ENCODE data around the gene CD82.

The CD82 gene

DNA sequence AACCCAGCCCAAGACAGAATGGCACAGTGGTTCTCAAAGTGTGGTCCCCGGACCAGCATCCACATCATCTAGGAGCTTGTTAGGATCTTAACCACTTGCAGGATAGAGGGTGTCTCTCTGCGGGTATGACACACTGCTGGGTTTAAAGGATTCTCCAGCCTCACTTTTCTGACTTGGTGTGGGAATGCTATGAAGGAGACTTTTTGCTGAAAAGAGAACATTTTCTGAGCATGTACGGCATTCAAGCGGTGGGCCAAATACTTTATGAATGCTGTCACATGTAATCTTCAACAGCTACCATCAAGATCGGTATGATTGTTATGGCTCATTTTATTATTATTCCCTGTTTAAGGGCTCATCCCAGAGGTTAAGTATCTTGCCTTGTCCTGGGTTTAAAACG, 1.8 kb upstream of the CD82 start:
- H3K36me3 ChIP-seq = no peaks in the 10 kb centered on the region
- no peak overlapping the region for H3K4me3 ChIP-seq
- no peaks in the 10 kb centered on the region for H3K27me3 ChIP-seq
- TF ChIP-seq, protein P1, sequence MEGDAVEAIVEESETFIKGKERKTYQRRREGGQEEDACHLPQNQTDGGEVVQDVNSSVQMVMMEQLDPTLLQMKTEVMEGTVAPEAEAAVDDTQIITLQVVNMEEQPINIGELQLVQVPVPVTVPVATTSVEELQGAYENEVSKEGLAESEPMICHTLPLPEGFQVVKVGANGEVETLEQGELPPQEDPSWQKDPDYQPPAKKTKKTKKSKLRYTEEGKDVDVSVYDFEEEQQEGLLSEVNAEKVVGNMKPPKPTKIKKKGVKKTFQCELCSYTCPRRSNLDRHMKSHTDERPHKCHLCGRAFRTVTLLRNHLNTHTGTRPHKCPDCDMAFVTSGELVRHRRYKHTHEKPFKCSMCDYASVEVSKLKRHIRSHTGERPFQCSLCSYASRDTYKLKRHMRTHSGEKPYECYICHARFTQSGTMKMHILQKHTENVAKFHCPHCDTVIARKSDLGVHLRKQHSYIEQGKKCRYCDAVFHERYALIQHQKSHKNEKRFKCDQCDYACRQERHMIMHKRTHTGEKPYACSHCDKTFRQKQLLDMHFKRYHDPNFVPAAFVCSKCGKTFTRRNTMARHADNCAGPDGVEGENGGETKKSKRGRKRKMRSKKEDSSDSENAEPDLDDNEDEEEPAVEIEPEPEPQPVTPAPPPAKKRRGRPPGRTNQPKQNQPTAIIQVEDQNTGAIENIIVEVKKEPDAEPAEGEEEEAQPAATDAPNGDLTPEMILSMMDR (IDR thresholded peaks at IDR 0.05) = no peak
- peaks cover 6 to 59% (median 46%) of the 10 kb centered on the region in 4 donors for H3K4me1 ChIP-seq
- H3K27ac ChIP-seq = peak overlapping the region; percentile 98 to 99
- intact Hi-C loops (cut with DNase I; ENCODE audit: low total_unique reads) = loop anchor here (10.0 kb wide), 1 partner anchor 161 kb away; the partner anchor contains the start of gene TSPAN18
- DNase-seq = no peak
- H3K9me3 ChIP-seq = no peaks in the 10 kb centered on the region

DNA sequence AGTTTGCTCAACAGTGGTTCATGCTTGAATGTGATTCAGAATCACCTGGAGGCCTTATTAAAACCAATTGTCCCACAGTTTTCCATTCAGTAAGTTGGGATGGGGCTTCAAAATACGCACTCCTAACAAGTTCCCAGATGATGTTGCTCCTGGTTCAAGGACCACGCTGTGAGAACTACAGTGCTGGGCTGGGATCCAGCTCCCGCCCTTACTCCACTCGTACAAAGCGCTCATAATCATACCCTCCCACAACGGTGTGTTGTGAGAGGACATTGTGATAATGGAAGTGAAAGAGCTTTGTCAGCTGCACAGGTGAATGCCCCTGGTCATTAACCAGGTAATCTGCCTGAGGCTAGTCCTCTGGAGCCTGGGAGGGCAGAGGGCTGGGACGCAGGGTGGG, 1.3 kb upstream of the CD82 start:
- intact Hi-C loops (cut with DNase I; ENCODE audit: low total_unique reads) = loop anchor here (10.0 kb wide), 1 partner anchor 161 kb away; the partner anchor contains the start of gene TSPAN18
- DNase-seq = peak in 1 of 2 donors; percentile 80
- Histone ChIP-seq H3K27me3 (no peaks in the 10 kb centered on the region), H3K4me1 (peaks cover 6 to 64% (median 50%) of the 10 kb centered on the region in 4 donors), H3K4me3 (peak overlapping the region in 1 of 2 donors; percentile 70), H3K9me3 (no peaks in the 10 kb centered on the region), H3K36me3 (no peaks in the 10 kb centered on the region), H3K27ac (peak overlapping the region; percentile 98 to 99)
- TF ChIP-seq, protein P1 (IDR thresholded peaks at IDR 0.05) = no peak

DNA sequence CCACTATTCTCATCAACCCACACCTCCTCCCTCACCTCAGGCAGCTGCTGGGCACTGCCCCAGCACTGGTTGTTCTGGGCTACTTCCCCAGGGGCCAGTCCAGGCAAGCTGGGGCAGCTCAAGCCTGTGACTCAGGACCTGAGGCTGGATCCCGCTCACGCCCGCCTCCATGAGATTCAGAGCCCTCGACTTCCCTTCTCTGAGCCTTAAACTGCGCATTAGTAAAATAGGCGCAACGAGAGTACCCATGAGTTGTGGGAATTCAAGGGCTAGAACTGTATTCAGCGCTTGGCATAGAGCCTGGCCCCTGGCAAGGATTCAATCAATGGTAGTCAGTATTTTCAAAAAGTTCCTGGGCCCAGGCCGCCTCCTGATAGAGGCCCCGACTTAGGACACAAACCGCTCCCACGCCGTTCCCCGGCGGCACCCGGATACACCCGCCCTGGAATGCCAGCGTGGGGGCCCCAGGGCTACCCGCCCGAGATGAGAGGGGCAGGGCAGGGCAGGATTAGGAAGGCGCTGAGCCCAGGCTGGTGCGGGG, 723 bp upstream of the CD82 start:
- H3K4me1 ChIP-seq = peaks cover 6 to 70% (median 56%) of the 10 kb centered on the region in 4 donors

DNA sequence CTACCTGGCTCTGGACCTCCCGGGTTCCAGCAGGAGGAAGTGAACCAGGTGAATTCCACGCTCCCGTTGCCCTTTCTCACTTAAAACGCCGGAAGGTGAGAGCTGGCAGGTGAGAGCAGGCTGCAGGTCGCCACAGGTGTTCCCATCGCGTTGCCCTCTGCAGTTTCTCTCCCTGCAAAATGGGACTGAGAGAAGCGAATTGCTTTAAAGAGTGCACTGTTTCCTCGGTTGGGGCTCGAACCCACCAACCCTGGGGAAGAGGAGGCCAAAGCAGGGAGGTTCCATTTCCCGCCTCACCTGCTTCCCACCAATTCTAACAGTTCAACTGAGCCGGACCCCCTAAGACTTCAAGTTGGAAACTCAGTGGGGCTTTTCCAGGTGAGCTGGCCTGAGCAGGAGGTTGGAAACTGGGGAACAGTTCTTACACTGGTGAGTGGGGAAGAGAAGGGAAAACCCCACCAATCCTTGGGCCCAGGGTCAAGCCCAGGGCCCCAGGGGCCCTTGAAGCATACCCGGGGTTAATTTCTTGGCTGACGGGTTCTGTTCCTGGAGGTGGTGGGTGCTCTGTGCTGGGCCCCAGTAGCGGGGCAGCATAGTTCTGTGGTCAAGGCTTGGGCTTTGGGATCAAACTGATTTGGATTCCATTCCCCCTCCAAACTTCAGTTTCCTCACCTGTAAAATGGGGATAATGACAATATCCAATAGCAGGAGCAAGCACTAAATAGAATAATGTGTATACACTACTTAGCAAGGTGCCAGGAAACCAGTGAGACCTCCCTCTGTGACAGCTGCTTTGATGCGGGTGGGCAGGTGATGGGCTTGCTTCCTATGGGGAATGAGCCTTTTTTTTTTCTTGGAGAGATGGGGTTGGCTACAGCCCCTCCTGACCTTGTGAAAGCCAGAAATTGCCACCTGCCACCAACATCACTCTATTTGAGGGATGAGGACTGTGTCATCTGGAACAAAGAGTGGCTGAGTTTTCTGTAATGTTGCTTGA, 788 bp downstream of the CD82 start:
- TF ChIP-seq, protein P1 (IDR thresholded peaks at IDR 0.05) = no peak
- H3K4me1 ChIP-seq = peaks cover 6 to 83% (median 62%) of the 10 kb centered on the region in 4 donors
- H3K4me3 ChIP-seq = peak overlapping the region; percentile 59 to 70
- peak overlapping the region; percentile 73 to 82 for H3K27ac ChIP-seq
- intact Hi-C loops (cut with DNase I; ENCODE audit: low total_unique reads) = loop anchor here (5.0 to 10.0 kb wide), 2 partner anchors 36 to 159 kb away; partner anchors contain the start of gene TSPAN18
- H3K27me3 ChIP-seq = no peaks in the 10 kb centered on the region
- H3K36me3 ChIP-seq = no peaks in the 10 kb centered on the region
- no peaks in the 10 kb centered on the region for H3K9me3 ChIP-seq
- no peak for DNase-seq

More for the DNA sequence above, 723 bp upstream of the CD82 start:
- Histone ChIP-seq H3K4me3 (peak overlapping the region; percentile 45 to 70), H3K9me3 (no peaks in the 10 kb centered on the region), H3K27ac (peak overlapping the region; percentile 98 to 99), H3K27me3 (no peaks in the 10 kb centered on the region), H3K36me3 (no peaks in the 10 kb centered on the region)
- intact Hi-C loops (cut with DNase I; ENCODE audit: low total_unique reads) = loop anchor here (5.0 to 10.0 kb wide), 2 partner anchors 38 to 160 kb away; partner anchors contain the start of gene TSPAN18
- DNase-seq = peak; percentile 91 to 98
- TF ChIP-seq, protein P1 (IDR thresholded peaks at IDR 0.05) = no peak

DNA sequence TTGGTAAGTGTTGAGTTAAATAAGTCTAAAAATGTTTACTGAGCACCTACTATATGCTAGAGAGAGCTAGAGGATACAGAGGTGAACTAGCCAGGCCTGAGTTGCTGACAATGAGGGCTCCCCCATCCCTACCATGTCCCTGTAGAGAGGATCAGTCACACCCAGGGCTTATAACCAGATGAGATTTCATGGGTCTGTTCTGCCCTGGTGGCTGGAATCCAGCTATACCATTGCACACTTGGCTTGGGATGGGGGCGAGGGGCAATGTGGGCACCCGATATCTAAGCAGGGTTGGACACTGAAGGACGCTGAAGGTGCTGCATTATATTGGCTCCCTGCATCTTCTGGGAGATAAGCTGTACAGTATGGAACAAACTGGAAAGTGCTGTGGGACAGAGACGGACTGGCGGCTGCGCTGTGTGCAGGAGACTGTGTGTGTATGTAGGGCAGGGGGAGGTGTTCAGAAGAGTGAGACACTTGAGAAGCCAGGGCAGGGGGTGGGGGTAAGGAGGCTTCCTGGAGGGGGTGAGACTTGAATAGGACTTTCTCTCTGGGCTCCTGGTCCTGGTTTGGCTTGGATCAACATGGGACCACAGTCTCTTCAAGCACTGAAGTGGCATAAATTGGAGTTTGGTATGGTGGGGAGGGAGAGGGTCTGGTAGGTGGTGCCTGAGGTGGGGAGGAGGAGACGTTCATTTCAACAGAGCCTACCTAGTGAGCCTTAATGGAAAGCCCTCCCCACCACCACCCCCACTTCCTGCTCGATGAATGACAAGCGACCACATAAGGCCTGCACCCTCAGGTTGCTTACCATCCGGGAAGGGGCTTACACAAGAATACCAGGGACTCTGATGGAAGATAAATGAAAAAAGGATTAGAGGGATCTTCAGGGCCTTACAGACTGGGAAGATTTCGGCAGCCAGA, 1.8 kb downstream of the CD82 start:
- H3K4me1 ChIP-seq = peaks cover 6 to 85% (median 62%) of the 10 kb centered on the region in 4 donors
- TF ChIP-seq, protein P1 (IDR thresholded peaks at IDR 0.05) = peak in 1 of 2 experiments; percentile 11

More for the DNA sequence above, 1.8 kb downstream of the CD82 start:
- Histone ChIP-seq H3K4me3 (peak overlapping the region; percentile 59 to 70), H3K27me3 (no peaks in the 10 kb centered on the region), H3K27ac (peak overlapping the region; percentile 6 to 69), H3K9me3 (no peaks in the 10 kb centered on the region), H3K36me3 (no peaks in the 10 kb centered on the region)
- intact Hi-C loops (cut with DNase I; ENCODE audit: low total_unique reads) = loop anchor here (5.0 to 10.0 kb wide), 2 partner anchors 35 to 158 kb away; partner anchors contain the start of gene TSPAN18
- DNase-seq = no peak
